ENCODE measurements around the gene ERLIN1. TPM values are rescaled to one million over a fixed set of nuclear protein-coding genes. Genes with fewer than 3 reads are reported as not detected.

The ERLIN1 gene
- total RNA-seq, 4 donors from 2014 or later = 23.0 to 36.9 (median 35.1) TPM

GRCh38 chr10:100157156-100157555 is 28.7 kb downstream of the ERLIN1 start:
- H3K4me3 ChIP-seq (ENCODE audit: low read depth, poor library complexity, severe bottlenecking) = no peak overlapping the region
- TF ChIP-seq, protein P1, sequence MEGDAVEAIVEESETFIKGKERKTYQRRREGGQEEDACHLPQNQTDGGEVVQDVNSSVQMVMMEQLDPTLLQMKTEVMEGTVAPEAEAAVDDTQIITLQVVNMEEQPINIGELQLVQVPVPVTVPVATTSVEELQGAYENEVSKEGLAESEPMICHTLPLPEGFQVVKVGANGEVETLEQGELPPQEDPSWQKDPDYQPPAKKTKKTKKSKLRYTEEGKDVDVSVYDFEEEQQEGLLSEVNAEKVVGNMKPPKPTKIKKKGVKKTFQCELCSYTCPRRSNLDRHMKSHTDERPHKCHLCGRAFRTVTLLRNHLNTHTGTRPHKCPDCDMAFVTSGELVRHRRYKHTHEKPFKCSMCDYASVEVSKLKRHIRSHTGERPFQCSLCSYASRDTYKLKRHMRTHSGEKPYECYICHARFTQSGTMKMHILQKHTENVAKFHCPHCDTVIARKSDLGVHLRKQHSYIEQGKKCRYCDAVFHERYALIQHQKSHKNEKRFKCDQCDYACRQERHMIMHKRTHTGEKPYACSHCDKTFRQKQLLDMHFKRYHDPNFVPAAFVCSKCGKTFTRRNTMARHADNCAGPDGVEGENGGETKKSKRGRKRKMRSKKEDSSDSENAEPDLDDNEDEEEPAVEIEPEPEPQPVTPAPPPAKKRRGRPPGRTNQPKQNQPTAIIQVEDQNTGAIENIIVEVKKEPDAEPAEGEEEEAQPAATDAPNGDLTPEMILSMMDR (IDR thresholded peaks at IDR 0.05) = no peak
- TF ChIP-seq POLR2A (IDR thresholded peaks at IDR 0.05) = no peak
- intact Hi-C loops (cut with DNase I; ENCODE audit: low total_unique reads) = no loop called here
- DNase-seq (ENCODE audit: low spot score in 2 of 2) = no peak

GRCh38 chr10:100155936-100156335 is 29.9 kb downstream of the ERLIN1 start:
- DNase-seq (ENCODE audit: low spot score in 2 of 2) = no peak
- no peak overlapping the region for H3K4me3 ChIP-seq (ENCODE audit: low read depth, poor library complexity, severe bottlenecking)
- intact Hi-C loops (cut with DNase I; ENCODE audit: low total_unique reads) = no loop called here
- TF ChIP-seq POLR2A (IDR thresholded peaks at IDR 0.05) = no peak
- TF ChIP-seq, protein P1 (IDR thresholded peaks at IDR 0.05) = no peak
- WGBS, 2 donors = 98% methylated on average over 5 of the region's 5 CpGs

- TF ChIP-seq POLR2A (IDR thresholded peaks at IDR 0.05) = no peak
- TF ChIP-seq, protein P1 (IDR thresholded peaks at IDR 0.05) = no peak
- no peak for DNase-seq (ENCODE audit: low spot score in 2 of 2)
- H3K4me3 ChIP-seq (ENCODE audit: low read depth, poor library complexity, severe bottlenecking) = no peak overlapping the region
- WGBS, 2 donors = 95 to 98% methylated on average over 4 of the region's 4 CpGs
- intact Hi-C loops (cut with DNase I; ENCODE audit: low total_unique reads) = no loop called here
These were observed 31.2 kb downstream of the ERLIN1 start for GRCh38 chr10:100154666-100155065.

DNA sequence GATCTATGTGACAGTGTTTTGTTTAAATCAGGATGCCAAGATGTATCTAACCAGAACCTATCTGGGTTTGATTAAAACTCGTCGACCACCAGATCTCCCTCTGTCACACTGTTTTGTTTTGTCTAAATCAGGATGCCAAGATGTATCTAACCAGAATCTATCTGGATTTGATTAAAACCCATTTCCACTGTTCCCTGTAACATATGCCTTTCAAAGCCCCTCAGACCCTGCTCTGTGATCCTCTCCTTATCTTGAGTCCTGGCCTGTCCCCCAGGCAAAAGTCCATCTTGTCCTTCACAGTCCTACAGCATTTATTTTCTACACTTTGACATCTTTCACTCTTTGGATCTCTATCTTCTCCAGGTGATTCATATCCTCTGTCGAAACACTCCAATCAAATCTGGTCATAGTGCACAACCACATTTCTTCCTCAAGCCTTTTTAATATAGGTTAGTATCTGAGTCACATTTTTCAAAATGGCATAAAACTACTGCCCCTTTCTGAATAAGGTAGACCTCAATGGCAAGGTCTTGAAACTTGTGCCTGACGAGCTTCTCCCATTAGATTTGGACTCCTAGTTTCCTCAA is 32.5 kb downstream of the ERLIN1 start:
- no peak for DNase-seq (ENCODE audit: low spot score in 2 of 2)
- intact Hi-C loops (cut with DNase I; ENCODE audit: low total_unique reads) = no loop called here
- TF ChIP-seq POLR2A (IDR thresholded peaks at IDR 0.05) = no peak
- TF ChIP-seq, protein P1 (IDR thresholded peaks at IDR 0.05) = no peak
- H3K4me3 ChIP-seq (ENCODE audit: low read depth, poor library complexity, severe bottlenecking) = no peak overlapping the region
- WGBS, 2 donors = 79 to 87% methylated on average over 4 of the region's 4 CpGs

GRCh38 chr10:100151723-100152300 is 34.0 kb downstream of the ERLIN1 start:
- no peak for DNase-seq (ENCODE audit: low spot score in 2 of 2)
- no peak overlapping the region for H3K4me3 ChIP-seq (ENCODE audit: low read depth, poor library complexity, severe bottlenecking)
- intact Hi-C loops (cut with DNase I; ENCODE audit: low total_unique reads) = no loop called here
- TF ChIP-seq POLR2A (IDR thresholded peaks at IDR 0.05) = no peak
- TF ChIP-seq, protein P1 (IDR thresholded peaks at IDR 0.05) = no peak
- 89 to 93% methylated on average over 6 of the region's 6 CpGs for WGBS, 2 donors

All from lower leg skin (tissue), 4 donors.